HepG2 (cell line): ENCODE data around the gene NSMF. TPM values are rescaled to one million over a fixed set of nuclear protein-coding genes. Genes with fewer than 3 reads are reported as not detected.
A peak's percentile ranks its signal among the peaks of the same experiment; 100 is the strongest.

Experiments used
- ATAC-seq: fragments of 200-7000 bp; cut with Tn5 transposase; 3 replicates; pipeline ENCODE4 v1.9.1; 2020; ENCODE audit warnings: mild to moderate bottlenecking, moderate library complexity
- BruUV-seq: library from RNA; stranded (reverse); fragments of 400-500 nt; replicated peaks from 2 replicates; lab custom pipeline; 2021; lab: Mats Ljungman, UMichigan
- CTCF ChIA-PET: fragments of 300-600 bp; formaldehyde crosslinking; extraction: SDS; loops from one replicate; lab custom pipeline; 2021; ENCODE audit warnings: low total read pairs, inconsistent platforms, low intra/inter-chr PET ratio; lab: Yijun Ruan, JAX
- POLR2A ChIA-PET: fragments of 350-600 bp; sonication (Branson Sonifier 250); formaldehyde crosslinking; loops from one replicate; lab custom pipeline; 2020; ENCODE audit warnings: antibody characterized with exemption, inconsistent platforms; lab: Yijun Ruan, JAX
- DNase-seq: peaks from one replicate; pipeline ENCODE4 v3.0.0-alpha.2; 2015; ENCODE audit warnings: low spot score
- FAIRE-seq: peaks from 3 replicates; lab custom pipeline; 2011; peaks lifted over from hg19 to GRCh38; lab: Jason Lieb, UNC
- H2AFZ ChIP-seq: one replicate; pipeline ENCODE4 v1.6.1; 2011; ENCODE audit warnings: low read length, inconsistent platforms
- H3K27ac ChIP-seq: fragments of 300-600 bp; 3 replicates; pipeline ENCODE4 v1.8.0; 2011; ENCODE audit warnings: mixed run types, mild to moderate bottlenecking, mixed read lengths, low read length, inconsistent platforms; ENCODE audit not compliant: insufficient read depth; ENCODE audit errors: extremely low read length
- H3K27me3 ChIP-seq, 2 experiments: fragments of 200-600 bp in 1 of 2; 2 replicates in 1 of 2; 3 replicates in 1 of 2; pipeline versions ENCODE4 v1.6.0 to v1.8.0; 2011; ENCODE audit warnings: low read length in 2 of 2, mild to moderate bottlenecking in 2 of 2, moderate library complexity in 2 of 2, inconsistent platforms in 1 of 2; ENCODE audit not compliant: insufficient read depth in 2 of 2, control insufficient read depth in 1 of 2
- H3K36me3 ChIP-seq, 2 experiments: fragments of 200-600 bp in 1 of 2; replicated peaks in 1 of 2; 2 replicates in 1 of 2; 3 replicates in 1 of 2; pipeline versions ENCODE4 v1.5.1 to v1.8.0; 2011; ENCODE audit warnings: low read length in 2 of 2, inconsistent platforms in 1 of 2; ENCODE audit not compliant: insufficient read depth in 2 of 2, control insufficient read depth in 1 of 2
- H3K4me1 ChIP-seq: 2 replicates; pipeline ENCODE4 v1.5.1; 2012; ENCODE audit warnings: low read length, inconsistent platforms; ENCODE audit not compliant: insufficient read depth
- H3K4me2 ChIP-seq: 2 replicates; pipeline ENCODE4 v1.6.0; 2011; ENCODE audit warnings: low read depth, low read length, inconsistent platforms
- H3K4me3 ChIP-seq, 3 experiments: fragments of 200-600 bp in 1 of 3; sonication (generic), shearing (Covaris generic) in 1 of 3; replicated peaks in 1 of 3; 2 replicates each; pipeline ENCODE4 v1.5.1; 2011 to 2016; ENCODE audit warnings: low read length in 3 of 3, inconsistent platforms in 2 of 3, low read depth in 2 of 3, mild to moderate bottlenecking in 2 of 3, control low read depth in 1 of 3, mixed read lengths in 1 of 3; ENCODE audit not compliant: insufficient read depth in 1 of 3
- H3K79me2 ChIP-seq: one replicate; pipeline ENCODE4 v1.6.1; 2011; ENCODE audit warnings: low read length, inconsistent platforms; ENCODE audit not compliant: insufficient read depth
- H3K9ac ChIP-seq: 2 replicates; pipeline ENCODE4 v1.6.0; 2011; ENCODE audit warnings: mild to moderate bottlenecking, low read depth, low read length, inconsistent platforms; ENCODE audit not compliant: insufficient read depth
- H3K9me3 ChIP-seq: 2 replicates; pipeline ENCODE4 v1.5.1; 2012; ENCODE audit warnings: mild to moderate bottlenecking, low read length
- H4K20me1 ChIP-seq: 2 replicates; pipeline ENCODE4 v1.6.0; 2011; ENCODE audit warnings: inconsistent platforms, mild to moderate bottlenecking, low read length, moderate library complexity; ENCODE audit not compliant: insufficient read depth
- ARID5B ChIP-seq: IDR thresholded peaks from 2 replicates; pipeline ENCODE4 v1.4.0; 2020; ENCODE audit warnings: mild to moderate bottlenecking, missing genetic modification reagents
- BHLHE40 ChIP-seq: IDR thresholded peaks from 2 replicates; pipeline ENCODE4 v1.6.1; 2011; ENCODE audit warnings: low read length, improper control_type of control experiment
- CEBPG ChIP-seq: IDR thresholded peaks from 2 replicates; pipeline ENCODE4 v1.6.1; 2016
- FOXP4 ChIP-seq: sonication (generic); formaldehyde crosslinking; IDR thresholded peaks from 2 replicates; pipeline ENCODE4 v1.4.0; 2020; ENCODE audit warnings: missing genetic modification reagents
- KAT8 ChIP-seq: IDR thresholded peaks from 2 replicates; pipeline ENCODE4 v1.6.1; 2016; ENCODE audit warnings: missing genetic modification reagents, missing compliant biosample characterization
- SP1 ChIP-seq, 2 experiments: fragments of 450-650 bp in 1 of 2; sonication (generic) in 1 of 2; formaldehyde crosslinking in 1 of 2; IDR thresholded peaks; 2 replicates each; pipeline versions ENCODE4 v1.4.0 to v1.6.1; 2016 to 2020; ENCODE audit warnings: missing genetic modification reagents in 1 of 2
- ZFX ChIP-seq: sonication (generic); formaldehyde crosslinking; IDR thresholded peaks from 2 replicates; pipeline ENCODE4 v1.4.0; 2020; ENCODE audit warnings: mild to moderate bottlenecking, low read depth, missing genetic modification reagents, moderate library complexity
- ZNF292 ChIP-seq: sonication (generic); formaldehyde crosslinking; IDR thresholded peaks from 2 replicates; pipeline ENCODE4 v1.8.1; 2022; ENCODE audit warnings: mild to moderate bottlenecking, low read depth, missing genetic modification reagents, borderline replicate concordance
- ZNF331 ChIP-seq: sonication (generic); formaldehyde crosslinking; IDR thresholded peaks from 2 replicates; pipeline ENCODE4 v1.4.0; 2020; ENCODE audit warnings: missing genetic modification reagents
- ZNF687 ChIP-seq: sonication (generic); formaldehyde crosslinking; IDR thresholded peaks from 2 replicates; pipeline ENCODE4 v1.5.1; 2020; ENCODE audit warnings: mild to moderate bottlenecking, missing genetic modification reagents, moderate library complexity
- WGBS: methylation state at CpG from one replicate; pipeline ENCODE4 v1.1.6; 2017; ENCODE audit warnings: low lambda C conversion rate; 5-methylcytosine and 5-hydroxymethylcytosine counted together
- in situ Hi-C: cut with HindIII; loops from 2 replicates; pipeline ENCODE4 v1.10.0; 2017; ENCODE audit warnings: low pct_unique_long_range_greater_than_20kb; ENCODE audit not compliant: extremely low pct_ligation_motif_present
- intact Hi-C: fragments of 100-400 bp; cut with micrococcal nuclease; formaldehyde crosslinking; loops from one replicate; pipeline ENCODE4 v1.10.0; 2022; ENCODE audit not compliant: unreplicated experiment
- polyA plus RNA-seq, 8 experiments: library from polyadenylated mRNA; depleted of rRNA in 3 of 8; stranded (reverse) in 7 of 8; unstranded in 1 of 8; fragments of >200 nt; fragmentation: Illumina TruSeq in 4 of 8; extraction: Trizol in 4 of 8; gene quantifications; 2 replicates each; pipeline versions ENCODE4 v1.2.1 to v1.2.3, GENCODE V29; 2011 to 2016; ENCODE audit warnings: low read depth in 4 of 8, missing spikeins in 1 of 8, mixed read lengths in 1 of 8; ENCODE audit not compliant: insufficient read depth in 1 of 8
- total RNA-seq, 5 experiments: library from RNA; depleted of rRNA; stranded (reverse); fragments of >200 nt; fragmentation: Illumina TruSeq; extraction: Trizol; gene quantifications; 2 replicates each; pipeline ENCODE4 v1.2.3, GENCODE V29; 2016; ENCODE audit warnings: low read depth in 1 of 5

The NSMF gene
- total and polyA plus RNA-seq, 2 of the 13 experiments (the other 11 are each of a cell fraction or from before 2014, with no cell fraction given) = 44.3 to 183 TPM

- TF ChIP-seq ZFX = peak; percentile 87
- peak; percentile 88 for TF ChIP-seq ZNF687 (CRISPR knock-in tag)
These were observed 25.6 kb upstream of the NSMF start (continued) for GRCh38 chr9:137484551-137485315.

GRCh38 chr9:137482094-137482781, 23.1 kb upstream of the NSMF start:
- DNase-seq = peak; percentile 31
- Histone ChIP-seq H3K4me2 (peak overlapping the region; percentile 21), H3K27me3 (peaks cover 7 to 44% of the 10 kb centered on the region in 2 experiments; a peak in 3 of 5 replicates), H3K4me3 (no peak overlapping the region), H3K9me3 (no peaks in the 10 kb centered on the region), H4K20me1 (no peaks in the 10 kb centered on the region), H2AFZ (no peak overlapping the region), H3K79me2 (no peaks in the 10 kb centered on the region), H3K4me1 (peaks cover 52% of the 10 kb centered on the region), H3K36me3 (no peaks in the 10 kb centered on the region), H3K27ac (peak overlapping the region; percentile 24), H3K9ac (no peak overlapping the region)
- ChIA-PET POLR2A (interaction anchor here (1.6 kb wide), 1 partner anchor 23 kb away, joined by 3 read pairs; the partner anchor contains the start of gene NSMF), CTCF (no interaction called here)
- FAIRE-seq = peak; percentile 58
- no peak for ATAC-seq
- 63% methylated on average over 17 of the region's 26 CpGs for WGBS
- BruUV-seq = no TSS peak
- intact Hi-C loops = no loop called here
- in situ Hi-C loops = no loop called here
- TF ChIP-seq SP1 (IDR thresholded peaks at IDR 0.05) (no peak), SP1 (CRISPR knock-in tag; IDR thresholded peaks at IDR 0.05) (no peak), ZNF331 (CRISPR knock-in tag) (0 out of 2 replicates have a peak, but pooled peaks have one; percentile 28), ARID5B (0 out of 2 replicates have a peak, but pooled peaks have one; percentile 14), FOXP4 (0 out of 2 replicates have a peak, but pooled peaks have one; percentile 20), BHLHE40 (peak; percentile 89), CEBPG (CRISPR knock-in tag) (peak; percentile 29; the same call in 1 of the 2 replicates), ZNF292 (0 out of 2 replicates have a peak, but pooled peaks have one; percentile 29), KAT8 (CRISPR knock-in tag) (0 out of 2 replicates have a peak, but pooled peaks have one; percentile 40)
